GM20431 (cell line): Measurements from ENCODE around the gene ADCYAP1R1.
"Not testable (repeated sequence)": the region's sequence is repeated elsewhere in the genome, so short reads cannot be mapped to it uniquely, and the experiment has no call there.

Source experiments
- in situ Hi-C: fragments of 300-500 bp; cut with MseI, MboI; formaldehyde crosslinking; loops from one replicate; pipeline ENCODE4 v1.15.0; 2020; ENCODE audit warnings: low sequenced_read_pairs; ENCODE audit not compliant: unreplicated experiment

ADCYAP1R1 gene

DNA sequence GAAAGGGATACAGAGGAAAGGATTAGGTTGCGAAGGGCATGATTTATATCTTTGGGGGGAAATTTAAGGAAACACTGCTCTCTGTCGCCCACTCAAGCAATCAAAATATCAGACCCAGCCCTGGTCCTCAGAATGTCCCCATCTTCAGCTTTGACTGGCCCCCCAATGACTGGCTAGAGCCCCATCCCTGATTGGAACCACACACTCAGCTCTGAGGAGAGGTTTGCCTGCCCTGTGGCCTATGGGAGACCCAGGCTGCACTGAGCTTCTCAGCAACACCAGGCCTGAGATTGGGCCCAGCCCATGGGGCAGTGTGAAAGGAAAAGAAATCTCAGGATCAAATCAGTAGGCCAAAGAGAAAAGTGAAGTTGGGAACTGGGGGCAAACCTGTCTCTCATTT, 69.5 kb downstream of the ADCYAP1R1 start:
- in situ Hi-C loops, result loop anchor here (5.0 kb wide), 1 partner anchor 134 kb away; no protein-coding TSS in a partner anchor

DNA sequence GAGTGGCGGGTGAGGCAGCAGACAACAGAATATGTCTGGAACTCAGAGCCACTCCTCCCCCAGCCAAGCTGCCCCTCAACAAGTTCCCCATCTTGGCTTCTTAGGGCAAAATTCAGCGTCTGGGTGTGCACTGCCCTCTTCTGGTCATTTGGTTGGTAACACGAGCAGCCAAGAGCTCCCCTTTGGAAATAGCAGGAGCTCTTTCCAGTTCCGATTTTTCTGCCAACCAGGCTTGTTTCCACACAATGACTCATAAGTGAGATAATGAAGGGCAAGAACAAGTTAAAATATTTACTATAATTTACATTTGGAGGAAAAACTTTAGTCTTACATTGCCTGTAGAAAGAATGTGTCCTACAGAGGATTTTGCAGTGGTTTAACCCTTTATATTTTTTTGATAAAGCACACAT, 70.5 kb downstream of the ADCYAP1R1 start:
- in situ Hi-C loops, result loop anchor here (5.0 kb wide), 1 partner anchor 135 kb away; no protein-coding TSS in a partner anchor

DNA sequence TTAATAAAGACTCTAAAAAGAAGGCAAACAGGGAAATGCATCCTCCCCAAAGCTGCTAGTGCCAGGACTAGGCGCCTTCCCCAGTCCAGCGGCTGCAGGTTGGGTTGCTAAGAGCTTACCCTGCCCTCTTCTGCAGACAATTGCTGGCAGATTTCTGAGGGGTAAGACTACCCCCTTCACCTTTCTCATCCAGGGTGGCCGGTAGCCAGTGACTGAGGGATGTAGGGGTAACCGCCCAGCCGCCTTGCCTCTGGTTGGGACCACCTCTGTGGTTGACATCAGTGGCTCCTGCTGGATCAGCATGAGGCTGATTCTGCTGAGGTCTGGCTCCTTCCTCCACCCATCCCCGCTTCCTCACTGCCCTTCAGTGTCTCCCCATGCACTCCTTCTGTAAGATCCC, 71.2 kb downstream of the ADCYAP1R1 start:
- in situ Hi-C loops, result loop anchor here (5.0 kb wide), 1 partner anchor 136 kb away; no protein-coding TSS in a partner anchor

DNA sequence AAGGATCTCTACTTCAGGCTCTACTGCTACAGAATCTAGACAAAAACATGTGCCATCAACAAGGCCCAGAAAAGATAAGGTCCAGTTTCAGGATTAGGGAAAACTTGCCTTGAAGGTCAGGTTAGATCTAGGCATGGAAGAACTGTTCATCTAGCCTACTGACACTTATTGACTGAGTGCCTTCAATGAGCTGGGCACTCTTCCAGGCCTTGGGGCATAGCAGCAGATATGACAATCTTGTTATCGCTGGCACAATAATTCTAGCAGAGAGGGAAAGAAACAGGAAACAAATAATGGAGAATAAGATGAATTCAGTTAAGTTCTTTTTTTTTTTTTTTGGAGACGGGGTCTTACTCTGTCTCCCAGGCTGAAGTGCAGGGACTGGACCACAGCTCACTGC, 71.6 kb downstream of the ADCYAP1R1 start:
- in situ Hi-C loops, result loop anchor here (5.0 kb wide), 1 partner anchor 136 kb away; no protein-coding TSS in a partner anchor

DNA sequence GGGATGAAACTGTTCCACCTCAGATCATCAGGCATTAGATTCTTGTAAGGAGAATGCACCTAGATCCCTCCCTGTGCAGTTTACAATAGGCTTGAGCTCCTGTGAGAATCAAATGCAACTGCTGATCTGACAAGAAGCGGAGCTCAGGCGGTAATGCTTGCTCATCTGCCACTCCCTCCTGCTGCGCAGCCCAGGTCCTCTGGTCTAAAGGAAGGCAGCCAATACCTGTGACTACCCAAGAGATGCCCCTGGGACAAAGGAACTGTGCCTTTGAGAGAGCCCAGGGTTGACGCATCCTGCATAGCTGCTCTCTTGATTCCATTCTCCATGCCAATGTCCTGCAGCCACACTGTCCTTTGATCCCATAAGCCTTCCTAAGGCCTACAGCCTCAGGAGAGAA, 73.1 kb downstream of the ADCYAP1R1 start:
- in situ Hi-C loops, result loop anchor here (25.0 kb wide), 1 partner anchor 587 kb away; no protein-coding TSS in a partner anchor

DNA sequence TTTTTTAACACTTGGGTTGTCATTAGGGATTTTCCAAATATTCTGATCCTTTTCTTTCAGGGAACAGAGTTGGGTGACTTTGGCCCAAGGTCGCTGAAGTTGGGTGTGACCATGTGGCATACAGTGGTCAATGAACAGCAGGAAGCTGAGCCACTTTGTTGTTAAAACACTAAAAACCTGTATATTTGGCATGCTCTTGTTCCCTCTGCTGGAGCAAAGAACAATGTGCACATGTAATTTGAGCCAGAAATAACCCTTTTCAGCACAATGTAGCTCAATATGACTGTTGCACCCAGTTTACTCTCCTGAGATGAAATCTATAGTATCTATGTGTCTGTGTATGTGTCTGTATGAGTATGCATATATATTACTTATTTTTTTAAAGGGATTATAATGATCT, 74.9 kb downstream of the ADCYAP1R1 start:
- in situ Hi-C loops, result loop anchor here (25.0 kb wide), 1 partner anchor 585 kb away; no protein-coding TSS in a partner anchor

DNA sequence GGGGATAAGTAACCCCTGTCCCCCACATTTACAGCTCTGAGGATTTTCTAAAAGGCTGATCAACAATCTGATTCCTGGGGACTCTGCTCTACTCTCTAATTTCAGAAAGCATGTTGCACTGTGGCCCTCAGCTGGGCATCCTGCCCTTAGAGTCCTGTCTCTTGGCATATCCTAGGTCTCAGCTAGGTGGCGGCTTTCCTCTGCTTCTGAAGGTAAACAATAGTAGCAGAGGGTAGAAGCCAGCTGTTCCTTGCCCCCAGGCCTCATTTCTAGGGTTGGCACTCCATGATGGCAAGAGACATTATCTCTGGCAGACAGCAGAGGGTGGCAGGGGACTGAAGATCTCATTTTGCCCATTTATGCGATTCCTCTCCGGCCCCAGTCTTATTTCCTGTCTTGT, 77.0 kb downstream of the ADCYAP1R1 start:
- in situ Hi-C loops, result loop anchor here (25.0 kb wide), 1 partner anchor 583 kb away; no protein-coding TSS in a partner anchor

DNA sequence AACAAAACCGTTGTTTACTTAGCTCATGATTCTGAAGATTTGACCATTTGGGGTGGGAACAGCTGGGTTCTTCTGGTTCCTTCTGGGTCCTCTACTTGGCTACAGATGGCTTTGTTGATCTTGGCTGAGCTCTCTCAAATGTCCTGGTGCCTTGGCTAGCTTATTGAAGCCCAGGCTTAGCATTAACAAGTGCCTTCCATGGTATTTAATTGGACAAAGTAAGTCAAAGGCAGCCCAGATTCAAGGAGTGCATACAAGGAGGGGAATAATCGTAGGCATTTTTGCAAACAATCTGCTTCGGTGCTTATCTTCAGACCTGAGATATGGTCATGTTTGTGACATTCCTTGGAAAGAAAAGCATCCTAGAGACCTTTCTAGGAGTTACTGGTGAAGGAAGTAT, 81.4 kb downstream of the ADCYAP1R1 start:
- in situ Hi-C loops, result loop anchor here (25.0 kb wide), 1 partner anchor 579 kb away; no protein-coding TSS in a partner anchor

DNA sequence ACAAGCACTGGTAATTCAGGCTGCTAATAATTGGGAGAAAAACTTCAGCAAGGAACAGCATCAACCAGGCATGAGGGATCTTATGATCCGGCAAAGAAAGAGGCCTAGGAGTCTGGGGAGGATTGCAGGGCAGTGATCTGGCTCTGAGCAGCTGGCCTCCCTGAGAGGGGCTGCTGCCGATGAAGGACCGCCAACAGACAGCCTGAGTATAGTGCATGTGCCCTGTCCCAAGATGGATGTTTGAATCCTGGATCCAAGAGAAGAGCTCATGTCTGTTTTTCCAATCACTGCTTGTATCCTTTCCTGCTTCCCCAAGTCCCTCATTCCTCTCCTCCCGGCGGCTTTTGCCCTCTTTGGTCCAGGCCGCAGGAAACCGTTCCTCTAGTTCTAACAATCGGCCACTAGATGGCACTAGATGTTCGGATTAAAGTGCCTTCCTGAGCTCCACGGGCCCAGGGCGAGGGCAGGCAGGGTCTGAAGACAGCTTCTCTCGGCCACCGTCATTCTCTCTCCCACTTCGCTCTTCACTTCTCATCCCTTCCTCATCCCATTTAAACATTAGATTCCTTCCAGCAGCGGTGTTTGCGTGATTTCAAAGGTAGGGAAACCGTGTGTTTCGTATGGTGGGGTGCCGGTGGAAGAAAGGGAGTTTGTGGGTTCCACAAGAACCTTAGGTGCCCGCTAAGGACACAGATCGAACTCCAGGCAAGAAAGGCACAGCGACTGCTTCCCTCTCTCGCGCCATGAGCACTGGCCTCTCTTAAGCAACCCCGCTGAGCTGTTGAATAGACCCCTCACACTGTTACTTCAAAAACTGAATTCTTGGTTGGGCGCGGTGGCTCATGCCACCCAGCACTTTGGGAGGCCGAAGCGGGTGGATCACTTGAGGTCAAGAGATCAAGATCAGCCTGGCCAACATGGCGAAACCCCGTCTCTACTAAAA, 82.4 kb downstream of the ADCYAP1R1 start:
- in situ Hi-C loops, result loop anchor here (25.0 kb wide), 1 partner anchor 578 kb away; no protein-coding TSS in a partner anchor

DNA sequence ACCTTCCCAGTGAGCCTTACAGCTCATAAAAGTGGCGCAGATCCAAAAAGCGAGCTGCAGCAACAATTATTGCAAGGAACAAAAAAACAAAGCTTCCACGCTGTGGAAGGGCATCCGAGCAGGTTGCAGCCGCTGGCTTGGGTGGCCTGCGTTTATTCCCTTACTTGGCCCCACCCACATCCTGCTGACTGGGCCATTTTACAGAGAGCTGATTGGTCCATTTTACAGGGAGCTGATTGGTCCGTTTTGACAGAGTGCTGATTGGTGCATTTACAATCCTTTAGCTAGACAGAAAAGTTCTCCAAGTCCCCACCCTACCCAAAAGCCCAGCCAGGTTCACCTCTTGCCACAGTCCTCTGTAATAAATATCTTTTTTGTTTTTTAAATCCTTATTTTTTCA, 85.1 kb downstream of the ADCYAP1R1 start:
- in situ Hi-C loops, result loop anchor here (25.0 kb wide), 1 partner anchor 575 kb away; no protein-coding TSS in a partner anchor

DNA sequence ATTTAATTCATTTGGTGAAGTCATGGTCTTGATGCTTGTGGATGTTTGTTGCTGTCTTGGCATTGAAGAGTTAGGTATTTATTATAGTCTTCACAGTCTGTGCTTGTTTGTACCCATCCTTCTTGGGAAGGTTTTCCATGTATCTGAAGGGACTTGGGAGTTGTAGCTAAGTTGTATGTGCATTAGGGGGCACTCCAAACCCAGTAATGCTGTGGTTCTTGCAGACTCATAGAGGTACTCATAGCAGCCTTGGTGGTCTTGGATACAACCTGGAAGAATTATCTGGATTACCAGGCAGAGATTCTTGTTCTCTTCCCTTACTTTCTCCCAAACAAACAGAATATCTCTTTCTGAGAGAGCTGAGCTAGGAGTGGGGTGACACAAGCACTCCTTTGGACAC, 93.2 kb downstream of the ADCYAP1R1 start:
- in situ Hi-C loops, result loop anchor here (25.0 kb wide), 1 partner anchor 567 kb away; no protein-coding TSS in a partner anchor

DNA sequence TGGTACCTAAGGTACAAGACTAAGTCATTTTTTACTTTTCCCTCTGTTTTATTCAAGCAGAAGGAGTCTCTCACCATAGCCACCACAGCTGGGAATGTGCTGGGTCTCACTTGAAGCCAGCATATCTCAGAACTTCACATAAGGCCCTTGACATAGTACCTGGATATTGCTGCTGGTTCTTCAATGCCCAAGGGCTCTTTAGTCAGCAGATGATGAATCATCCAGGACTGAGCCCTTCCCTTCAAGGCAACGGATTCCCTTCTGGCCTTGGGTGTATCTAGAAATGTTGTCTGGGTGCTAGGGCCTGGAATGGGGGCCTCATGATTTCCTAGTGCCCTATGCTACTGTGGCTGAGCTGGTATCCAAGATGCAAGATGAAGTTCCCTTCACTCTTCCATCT, 93.9 kb downstream of the ADCYAP1R1 start:
- in situ Hi-C loops, result loop anchor here (25.0 kb wide), 1 partner anchor 566 kb away; no protein-coding TSS in a partner anchor

DNA sequence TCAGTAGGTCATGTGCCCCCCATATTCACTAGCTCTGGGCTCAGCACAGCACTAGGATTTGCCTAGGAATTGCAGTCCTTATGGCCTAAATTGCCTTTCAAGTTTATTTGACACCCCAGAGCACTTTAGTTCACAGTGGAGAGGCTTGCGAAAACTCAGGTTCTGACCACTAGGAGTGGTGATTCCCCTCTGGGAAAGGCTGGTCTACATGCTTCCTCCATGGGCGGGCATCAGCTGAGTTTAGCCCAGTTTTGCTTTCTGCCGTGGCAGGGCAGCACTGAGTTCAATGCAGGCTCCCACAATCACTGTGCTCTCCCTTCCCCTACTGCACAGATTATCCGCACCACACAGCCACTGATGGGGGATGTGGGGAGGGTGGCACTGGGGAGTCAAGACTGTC, 94.4 kb downstream of the ADCYAP1R1 start:
- in situ Hi-C loops, result loop anchor here (25.0 kb wide), 1 partner anchor 566 kb away; no protein-coding TSS in a partner anchor

DNA sequence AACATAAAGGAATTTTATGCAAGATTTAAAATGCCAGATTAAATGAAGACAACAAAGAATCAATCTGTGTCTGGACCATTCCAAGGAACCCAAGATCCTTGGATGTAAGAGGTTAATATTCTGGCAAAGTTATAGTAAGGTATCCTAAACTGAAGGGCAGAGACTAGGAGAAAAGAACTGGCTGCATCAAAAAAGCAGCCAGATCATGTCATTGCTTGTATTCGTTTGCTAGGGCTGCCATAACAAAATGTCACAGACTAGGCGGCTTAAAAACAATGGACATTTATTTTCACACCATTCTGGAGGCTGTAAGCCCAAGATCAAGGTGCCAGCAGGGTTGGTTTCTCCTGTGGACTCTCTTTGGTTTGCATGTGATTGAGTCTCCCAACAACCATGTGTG, 99.7 kb downstream of the ADCYAP1R1 start:
- in situ Hi-C loops, result no loop called here

DNA sequence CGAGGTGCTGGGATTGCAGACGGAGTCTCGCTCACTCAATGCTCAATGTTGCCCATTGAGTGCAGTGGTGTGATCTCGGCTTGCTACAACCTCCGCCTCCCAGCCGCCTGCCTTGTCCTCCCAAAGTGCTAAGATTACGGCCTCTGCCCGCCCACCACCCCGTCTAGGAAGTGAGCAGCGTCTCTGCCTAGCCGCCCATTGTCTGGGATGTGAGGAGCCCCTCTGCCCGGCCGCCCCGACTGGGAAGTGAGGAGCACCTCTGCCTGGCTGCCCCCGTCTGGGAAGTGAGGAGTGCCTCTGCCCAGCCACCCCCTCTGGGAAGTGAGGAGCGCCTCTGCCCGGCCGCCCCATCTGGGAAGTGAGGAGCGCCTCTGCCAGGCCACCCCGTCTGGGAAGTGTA, 101.2 kb downstream of the ADCYAP1R1 start:
- in situ Hi-C loops, result not testable (repeated sequence)

DNA sequence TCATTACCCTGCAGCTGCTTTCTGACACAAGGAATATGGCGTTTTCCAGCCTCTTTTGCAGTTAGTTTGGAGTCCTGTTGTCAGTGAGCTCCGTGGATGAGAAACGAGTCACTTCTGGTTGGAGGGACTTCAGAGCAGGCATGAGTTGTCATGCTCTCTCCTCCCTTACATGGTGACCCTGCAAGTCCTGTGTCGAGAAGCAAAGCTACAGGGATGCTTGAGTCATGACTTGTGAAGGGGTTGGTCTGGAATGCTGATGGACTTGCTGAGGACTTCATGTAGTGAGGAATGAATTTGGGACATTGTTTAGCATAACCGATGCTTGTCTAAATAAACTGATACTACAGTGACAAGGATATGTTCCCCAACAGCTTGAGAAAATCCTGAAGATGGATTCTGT, 108.8 kb downstream of the ADCYAP1R1 start:
- in situ Hi-C loops, result no loop called here
